Stimulated activated memory B cell treated with anti-CD40 and anti-IgM and Interleukin-4, amounts not matched to agents 10 μg/mL and 1 μg/mL and 100 μg/mL, for 72 hours (primary cell): ENCODE results near the gene PREPL.
"Not testable (repeated sequence)": the region's sequence is repeated elsewhere in the genome, so short reads cannot be mapped to it uniquely, and the experiment has no call there.

ENCODE experiments used
- ATAC-seq: fragments of 150-1000 bp; cut with Tn5 transposase; 2 replicates; pipeline ENCODE4 v1.10.0; 2021
- H3K27ac Mint-ChIP-seq: one replicate; pipeline ENCODE4 v1.8.0; 2022; ENCODE audit warnings: mild to moderate bottlenecking, mixed read lengths
- H3K27me3 Mint-ChIP-seq: one replicate; pipeline ENCODE4 v1.8.0; 2022; ENCODE audit warnings: mixed read lengths
- H3K36me3 Mint-ChIP-seq: one replicate; pipeline ENCODE4 v1.8.0; 2022; ENCODE audit warnings: mixed read lengths
- H3K4me1 Mint-ChIP-seq: one replicate; pipeline ENCODE4 v1.8.0; 2022; ENCODE audit warnings: mixed read lengths
- H3K4me3 Mint-ChIP-seq: one replicate; pipeline ENCODE4 v1.8.0; 2022; ENCODE audit warnings: mild to moderate bottlenecking, moderate library complexity, mixed read lengths
- H3K9me3 Mint-ChIP-seq: one replicate; pipeline ENCODE4 v1.8.0; 2022; ENCODE audit warnings: mixed read lengths

The PREPL gene

GRCh38 chr2:44361330-44362206 is at the start of gene PREPL, which contains the start of gene CAMKMT:
Gene PREPL (minus strand): TSS chr2:44361494. CDS start chr2:44346342, 15,152 bp downstream.
Gene CAMKMT (plus strand): TSS chr2:44361947.
- peak within 1 kb of the TSS; percentile 100 for H3K27ac Mint-ChIP-seq
- H3K9me3 Mint-ChIP-seq = no peaks in the 10 kb centered on the region
- H3K4me1 Mint-ChIP-seq = peaks cover 32% of the 10 kb centered on the region
- H3K4me3 Mint-ChIP-seq = peak within 1 kb of the TSS; percentile 98
- no peaks in the 10 kb centered on the region for H3K27me3 Mint-ChIP-seq
- peak; percentile 94 for ATAC-seq
- H3K36me3 Mint-ChIP-seq = no peaks in the 10 kb centered on the region

GRCh38 chr2:44398243-44398897 is 37.1 kb upstream of the PREPL start:
- no peaks in the 10 kb centered on the region for H3K4me1 Mint-ChIP-seq
- ATAC-seq = no peak
- no peaks in the 10 kb centered on the region for H3K9me3 Mint-ChIP-seq
- H3K4me3 Mint-ChIP-seq = no peak overlapping the region
- peaks cover 11% of the 10 kb centered on the region for H3K36me3 Mint-ChIP-seq
- no peaks in the 10 kb centered on the region for H3K27me3 Mint-ChIP-seq
- no peak overlapping the region for H3K27ac Mint-ChIP-seq

GRCh38 chr2:44397447-44398175 is 36.3 kb upstream of the PREPL start:
- Mint-ChIP-seq H3K27me3 (no peaks in the 10 kb centered on the region), H3K36me3 (peaks cover 8% of the 10 kb centered on the region), H3K4me3 (no peak overlapping the region), H3K4me1 (no peaks in the 10 kb centered on the region), H3K9me3 (no peaks in the 10 kb centered on the region), H3K27ac (no peak overlapping the region)
- no peak for ATAC-seq

GRCh38 chr2:44392338-44392943 is 31.1 kb upstream of the PREPL start:
- H3K9me3 Mint-ChIP-seq = peaks cover 2% of the 10 kb centered on the region
- H3K27ac Mint-ChIP-seq = no peak overlapping the region
- no peak for ATAC-seq
- H3K4me1 Mint-ChIP-seq = peaks cover 9% of the 10 kb centered on the region
- no peak overlapping the region for H3K4me3 Mint-ChIP-seq
- no peaks in the 10 kb centered on the region for H3K27me3 Mint-ChIP-seq
- peaks cover 11% of the 10 kb centered on the region for H3K36me3 Mint-ChIP-seq

- Mint-ChIP-seq H3K36me3 (peaks cover 28% of the 10 kb centered on the region), H3K4me3 (no peak overlapping the region), H3K27me3 (no peaks in the 10 kb centered on the region), H3K27ac (no peak overlapping the region), H3K4me1 (peaks cover 27% of the 10 kb centered on the region), H3K9me3 (peaks cover 8% of the 10 kb centered on the region)
- ATAC-seq = no peak
Measured at GRCh38 chr2:44389895-44390294, 28.6 kb upstream of the PREPL start.

GRCh38 chr2:44388877-44389276 is 27.6 kb upstream of the PREPL start:
- H3K27me3 Mint-ChIP-seq = no peaks in the 10 kb centered on the region
- peaks cover 38% of the 10 kb centered on the region for H3K36me3 Mint-ChIP-seq
- peaks cover 29% of the 10 kb centered on the region for H3K4me1 Mint-ChIP-seq
- no peak overlapping the region for H3K4me3 Mint-ChIP-seq
- no peak overlapping the region for H3K27ac Mint-ChIP-seq
- H3K9me3 Mint-ChIP-seq = peaks cover 8% of the 10 kb centered on the region
- ATAC-seq = no peak

- not testable (repeated sequence) for H3K9me3 Mint-ChIP-seq, H3K27me3 Mint-ChIP-seq, H3K4me3 Mint-ChIP-seq, H3K27ac Mint-ChIP-seq, ATAC-seq
- Mint-ChIP-seq H3K4me1 (peaks cover 29% of the 10 kb centered on the region), H3K36me3 (peaks cover 55% of the 10 kb centered on the region)
Measured at GRCh38 chr2:44385226-44385625, 23.9 kb upstream of the PREPL start.

- no peak overlapping the region for H3K27ac Mint-ChIP-seq
- H3K4me3 Mint-ChIP-seq = no peak overlapping the region
- H3K4me1 Mint-ChIP-seq = no peaks in the 10 kb centered on the region
- peaks cover 31% of the 10 kb centered on the region for H3K36me3 Mint-ChIP-seq
- no peaks in the 10 kb centered on the region for H3K27me3 Mint-ChIP-seq
- no peak for ATAC-seq
- no peaks in the 10 kb centered on the region for H3K9me3 Mint-ChIP-seq
Measured at GRCh38 chr2:44377486-44377885, 16.2 kb upstream of the PREPL start.

GRCh38 chr2:44372246-44372645 is 11.0 kb upstream of the PREPL start:
- H3K9me3 Mint-ChIP-seq = no peaks in the 10 kb centered on the region
- peaks cover 4% of the 10 kb centered on the region for H3K4me1 Mint-ChIP-seq
- H3K27ac Mint-ChIP-seq = no peak overlapping the region
- no peak for ATAC-seq
- peaks cover 23% of the 10 kb centered on the region for H3K36me3 Mint-ChIP-seq
- H3K27me3 Mint-ChIP-seq = no peaks in the 10 kb centered on the region
- no peak overlapping the region for H3K4me3 Mint-ChIP-seq

GRCh38 chr2:44371445-44371844 is 10.2 kb upstream of the PREPL start:
- Mint-ChIP-seq H3K9me3 (no peaks in the 10 kb centered on the region), H3K27ac (no peak overlapping the region), H3K4me1 (peaks cover 4% of the 10 kb centered on the region), H3K4me3 (no peak overlapping the region), H3K27me3 (no peaks in the 10 kb centered on the region), H3K36me3 (peaks cover 23% of the 10 kb centered on the region)
- ATAC-seq = no peak

- ATAC-seq = no peak
- H3K27ac Mint-ChIP-seq = no peak overlapping the region
- H3K9me3 Mint-ChIP-seq = no peaks in the 10 kb centered on the region
- peaks cover 17% of the 10 kb centered on the region for H3K36me3 Mint-ChIP-seq
- H3K4me3 Mint-ChIP-seq = no peak overlapping the region
- H3K4me1 Mint-ChIP-seq = peaks cover 4% of the 10 kb centered on the region
- no peaks in the 10 kb centered on the region for H3K27me3 Mint-ChIP-seq
Measured at GRCh38 chr2:44369392-44369791, 8.1 kb upstream of the PREPL start.

GRCh38 chr2:44367591-44367990 is 6.3 kb upstream of the PREPL start:
- Mint-ChIP-seq H3K4me1 (peaks cover 9% of the 10 kb centered on the region), H3K9me3 (no peaks in the 10 kb centered on the region), H3K27ac (no peak overlapping the region), H3K27me3 (no peaks in the 10 kb centered on the region), H3K36me3 (peaks cover 5% of the 10 kb centered on the region), H3K4me3 (no peak overlapping the region)
- ATAC-seq = no peak

GRCh38 chr2:44364604-44365003 is 3.3 kb upstream of the PREPL start:
- H3K4me1 Mint-ChIP-seq = peaks cover 20% of the 10 kb centered on the region
- H3K4me3 Mint-ChIP-seq = no peak overlapping the region
- ATAC-seq = no peak
- no peak overlapping the region for H3K27ac Mint-ChIP-seq
- no peaks in the 10 kb centered on the region for H3K27me3 Mint-ChIP-seq
- H3K9me3 Mint-ChIP-seq = no peaks in the 10 kb centered on the region
- no peaks in the 10 kb centered on the region for H3K36me3 Mint-ChIP-seq

GRCh38 chr2:44362207-44363015 is 1.1 kb upstream of the PREPL start:
- Mint-ChIP-seq H3K9me3 (no peaks in the 10 kb centered on the region), H3K27ac (peak overlapping the region; percentile 100), H3K36me3 (no peaks in the 10 kb centered on the region), H3K27me3 (no peaks in the 10 kb centered on the region), H3K4me3 (peak overlapping the region; percentile 98), H3K4me1 (peaks cover 32% of the 10 kb centered on the region)
- ATAC-seq = peak; percentile 50
